ENCODE results near the gene BLVRA. TPM values are rescaled to one million over a fixed set of nuclear protein-coding genes. Genes with fewer than 3 reads are reported as not detected.

BLVRA gene
- total and polyA plus RNA-seq, 2 donors (not counting 1 experiment from before 2014, with no cell fraction given) = 72.8 to 108 TPM

DNA sequence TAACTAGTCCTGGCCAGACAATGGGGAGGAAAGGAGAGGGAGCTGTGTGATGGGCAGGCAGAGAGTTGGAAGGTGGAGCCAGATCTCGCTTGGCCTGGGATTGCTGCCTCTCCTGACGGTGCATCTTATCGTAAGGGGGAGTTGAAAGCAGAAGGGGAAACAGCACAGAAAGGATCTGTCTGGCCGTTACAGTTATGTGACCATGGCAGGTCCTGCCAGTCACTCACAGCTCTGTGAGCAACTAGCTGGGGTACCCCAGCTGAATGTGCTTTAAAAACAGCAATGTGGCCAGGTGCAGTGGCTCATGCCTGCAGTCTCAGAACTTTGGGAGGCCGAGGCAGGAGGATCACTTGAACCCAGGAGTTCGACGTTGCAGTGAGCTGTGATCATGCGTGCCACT, 8.1 kb downstream of the BLVRA start:
- H3K27ac ChIP-seq (ENCODE audit: insufficient read depth, low read length) = no peak overlapping the region
- no peak overlapping the region for H3K4me3 ChIP-seq (replicated peaks in 1 of 4; ENCODE audit: control extremely low read depth in 1 of 4, insufficient read depth in 1 of 4, low read depth in 3 of 4, low read length in 4 of 4)
- no peaks in the 10 kb centered on the region for H3K9me3 ChIP-seq (ENCODE audit: control insufficient read depth, insufficient read depth, low read depth, low read length)
- no peak overlapping the region for H3K9ac ChIP-seq (ENCODE audit: insufficient read depth, low read length)
- H4K20me1 ChIP-seq (ENCODE audit: control insufficient read depth, extremely low read depth, insufficient read depth, low read length) = no peaks in the 10 kb centered on the region
- H3K27me3 ChIP-seq (ENCODE audit: control insufficient read depth, insufficient read depth, low read length) = no peaks in the 10 kb centered on the region
- peaks cover 14% of the 10 kb centered on the region for H3K4me1 ChIP-seq (ENCODE audit: control insufficient read depth, extremely low read depth, insufficient read depth, low read length)
- no peak overlapping the region for H2AFZ ChIP-seq (ENCODE audit: low read length)
- peaks cover 9% of the 10 kb centered on the region for H3K79me2 ChIP-seq (ENCODE audit: control insufficient read depth, insufficient read depth, low read length)
- no peaks in the 10 kb centered on the region for H3K36me3 ChIP-seq (ENCODE audit: control insufficient read depth, insufficient read depth, low read length)
- DNase-seq (ENCODE audit: low read depth in 2 of 2) = no peak
- H3K4me2 ChIP-seq (ENCODE audit: extremely low read depth, insufficient read depth, low read length) = no peak overlapping the region
- TF ChIP-seq EZH2 (IDR thresholded peaks at IDR 0.05; ENCODE audit: low read length, missing control alignments) = no peak
- TF ChIP-seq, protein P1, sequence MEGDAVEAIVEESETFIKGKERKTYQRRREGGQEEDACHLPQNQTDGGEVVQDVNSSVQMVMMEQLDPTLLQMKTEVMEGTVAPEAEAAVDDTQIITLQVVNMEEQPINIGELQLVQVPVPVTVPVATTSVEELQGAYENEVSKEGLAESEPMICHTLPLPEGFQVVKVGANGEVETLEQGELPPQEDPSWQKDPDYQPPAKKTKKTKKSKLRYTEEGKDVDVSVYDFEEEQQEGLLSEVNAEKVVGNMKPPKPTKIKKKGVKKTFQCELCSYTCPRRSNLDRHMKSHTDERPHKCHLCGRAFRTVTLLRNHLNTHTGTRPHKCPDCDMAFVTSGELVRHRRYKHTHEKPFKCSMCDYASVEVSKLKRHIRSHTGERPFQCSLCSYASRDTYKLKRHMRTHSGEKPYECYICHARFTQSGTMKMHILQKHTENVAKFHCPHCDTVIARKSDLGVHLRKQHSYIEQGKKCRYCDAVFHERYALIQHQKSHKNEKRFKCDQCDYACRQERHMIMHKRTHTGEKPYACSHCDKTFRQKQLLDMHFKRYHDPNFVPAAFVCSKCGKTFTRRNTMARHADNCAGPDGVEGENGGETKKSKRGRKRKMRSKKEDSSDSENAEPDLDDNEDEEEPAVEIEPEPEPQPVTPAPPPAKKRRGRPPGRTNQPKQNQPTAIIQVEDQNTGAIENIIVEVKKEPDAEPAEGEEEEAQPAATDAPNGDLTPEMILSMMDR (conservative IDR thresholded peaks at IDR 0.05 in 1 of 2, IDR thresholded peaks at IDR 0.05 in 1 of 2; ENCODE audit: low read depth in 1 of 2, low read length in 2 of 2) = no peak

DNA sequence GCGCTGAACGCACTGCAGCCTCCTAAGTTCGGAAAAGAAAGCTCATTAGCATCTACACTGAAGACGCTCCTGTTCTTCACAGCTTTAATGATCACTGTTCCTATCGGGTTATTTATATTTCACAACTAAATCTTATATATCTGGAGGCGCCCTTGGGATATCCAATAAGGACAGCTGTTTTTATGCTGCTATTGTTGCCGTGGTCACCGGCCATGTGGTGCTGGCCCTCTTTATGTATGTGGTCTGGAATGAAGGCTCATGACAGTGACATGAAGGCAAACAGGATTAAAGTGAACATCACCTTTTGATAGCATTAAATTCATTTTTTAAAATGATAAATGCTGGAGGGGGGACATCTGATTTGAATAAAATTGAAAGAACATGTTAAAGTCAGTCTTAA, 8.8 kb downstream of the BLVRA start:
- Histone ChIP-seq H3K4me3 (replicated peaks in 1 of 4; ENCODE audit: control extremely low read depth in 1 of 4, insufficient read depth in 1 of 4, low read depth in 3 of 4, low read length in 4 of 4) (no peak overlapping the region), H3K4me1 (ENCODE audit: control insufficient read depth, extremely low read depth, insufficient read depth, low read length) (peaks cover 10% of the 10 kb centered on the region), H3K79me2 (ENCODE audit: control insufficient read depth, insufficient read depth, low read length) (peaks cover 9% of the 10 kb centered on the region), H3K27ac (ENCODE audit: insufficient read depth, low read length) (no peak overlapping the region), H3K9ac (ENCODE audit: insufficient read depth, low read length) (no peak overlapping the region), H3K27me3 (ENCODE audit: control insufficient read depth, insufficient read depth, low read length) (no peaks in the 10 kb centered on the region), H3K4me2 (ENCODE audit: extremely low read depth, insufficient read depth, low read length) (no peak overlapping the region), H3K9me3 (ENCODE audit: control insufficient read depth, insufficient read depth, low read depth, low read length) (no peaks in the 10 kb centered on the region), H2AFZ (ENCODE audit: low read length) (no peak overlapping the region), H4K20me1 (ENCODE audit: control insufficient read depth, extremely low read depth, insufficient read depth, low read length) (no peaks in the 10 kb centered on the region), H3K36me3 (ENCODE audit: control insufficient read depth, insufficient read depth, low read length) (no peaks in the 10 kb centered on the region)
- DNase-seq (ENCODE audit: low read depth in 2 of 2) = no peak
- TF ChIP-seq, protein P1 (conservative IDR thresholded peaks at IDR 0.05 in 1 of 2, IDR thresholded peaks at IDR 0.05 in 1 of 2; ENCODE audit: low read depth in 1 of 2, low read length in 2 of 2) = no peak
- TF ChIP-seq EZH2 (IDR thresholded peaks at IDR 0.05; ENCODE audit: low read length, missing control alignments) = no peak

DNA sequence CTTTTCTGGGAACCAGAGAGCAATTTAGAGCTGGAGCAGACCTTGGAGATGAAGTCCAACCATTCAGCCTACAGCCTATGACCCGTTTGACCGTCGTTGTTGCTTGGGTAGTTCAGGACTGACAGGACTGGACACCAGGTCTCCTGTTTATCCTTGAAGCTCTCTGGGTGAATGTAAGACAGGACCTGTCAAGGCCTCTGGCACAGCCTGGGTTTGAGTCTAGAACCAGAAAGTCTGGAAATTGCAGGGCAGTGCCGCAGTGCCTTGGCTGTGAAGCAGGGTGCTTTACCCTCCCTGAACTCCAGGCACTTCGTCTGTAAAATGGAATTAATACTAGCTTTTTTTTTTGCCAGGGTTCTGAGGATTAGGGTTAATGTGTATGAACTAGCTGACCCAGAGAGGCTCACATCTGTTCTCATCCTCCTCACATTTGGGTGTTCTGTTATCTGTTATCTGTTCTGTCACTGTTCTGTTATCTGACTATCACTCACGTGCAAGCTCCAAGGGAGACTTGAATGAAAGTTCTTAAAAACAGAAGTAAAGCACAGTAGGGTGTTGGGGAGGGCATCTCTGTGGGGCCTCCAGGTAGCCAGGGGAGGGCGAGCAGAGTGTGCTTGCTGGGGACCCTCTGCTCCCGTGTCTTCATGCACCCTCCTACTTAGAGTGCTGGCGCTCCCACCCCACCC, 9.9 kb downstream of the BLVRA start:
- H3K4me2 ChIP-seq (ENCODE audit: extremely low read depth, insufficient read depth, low read length) = no peak overlapping the region
- TF ChIP-seq, protein P1 (conservative IDR thresholded peaks at IDR 0.05 in 1 of 2, IDR thresholded peaks at IDR 0.05 in 1 of 2; ENCODE audit: low read depth in 1 of 2, low read length in 2 of 2) = no peak
- TF ChIP-seq EZH2 (IDR thresholded peaks at IDR 0.05; ENCODE audit: low read length, missing control alignments) = no peak
- peaks cover 8% of the 10 kb centered on the region for H3K4me1 ChIP-seq (ENCODE audit: control insufficient read depth, extremely low read depth, insufficient read depth, low read length)
- H4K20me1 ChIP-seq (ENCODE audit: control insufficient read depth, extremely low read depth, insufficient read depth, low read length) = no peaks in the 10 kb centered on the region
- H3K4me3 ChIP-seq (replicated peaks in 1 of 4; ENCODE audit: control extremely low read depth in 1 of 4, insufficient read depth in 1 of 4, low read depth in 3 of 4, low read length in 4 of 4) = no peak overlapping the region
- no peak for DNase-seq (ENCODE audit: low read depth in 2 of 2)
- H3K27me3 ChIP-seq (ENCODE audit: control insufficient read depth, insufficient read depth, low read length) = no peaks in the 10 kb centered on the region
- H3K27ac ChIP-seq (ENCODE audit: insufficient read depth, low read length) = no peak overlapping the region
- no peak overlapping the region for H2AFZ ChIP-seq (ENCODE audit: low read length)
- H3K36me3 ChIP-seq (ENCODE audit: control insufficient read depth, insufficient read depth, low read length) = peaks cover 2% of the 10 kb centered on the region
- H3K9me3 ChIP-seq (ENCODE audit: control insufficient read depth, insufficient read depth, low read depth, low read length) = no peaks in the 10 kb centered on the region
- peaks cover 3% of the 10 kb centered on the region for H3K79me2 ChIP-seq (ENCODE audit: control insufficient read depth, insufficient read depth, low read length)
- no peak overlapping the region for H3K9ac ChIP-seq (ENCODE audit: insufficient read depth, low read length)
